Liver (tissue), 3 donors: ENCODE measurements around the gene LTB4R2.

Source experiments
- EGR1 ChIP-seq, 2 donors: IDR thresholded peaks; 2 replicates each; pipeline ENCODE4 v1.6.1; 2016 to 2018; ENCODE audit warnings: antibody characterized with exemption in 2 of 2, low read depth in 2 of 2
- HNF4A ChIP-seq, 2 donors: conservative IDR thresholded peaks; 2 replicates each; pipeline ENCODE4 v1.6.1; 2016; ENCODE audit warnings: antibody characterized with exemption in 2 of 2, mild to moderate bottlenecking in 2 of 2
- RAD21 ChIP-seq, 2 donors: IDR thresholded peaks; 2 replicates each; pipeline ENCODE4 v1.6.1; 2016; ENCODE audit warnings: antibody characterized with exemption in 2 of 2, mild to moderate bottlenecking in 2 of 2
- TAF1 ChIP-seq: conservative IDR thresholded peaks from 2 replicates; pipeline ENCODE4 v1.6.1; 2016; ENCODE audit warnings: antibody characterized with exemption, mild to moderate bottlenecking
- YY1 ChIP-seq: IDR thresholded peaks from 2 replicates; pipeline ENCODE4 v1.6.1; 2016; ENCODE audit warnings: antibody characterized with exemption, mild to moderate bottlenecking
- TF ChIP-seq, protein P1 (sequence below): fragments of 150-350 bp; IDR thresholded peaks from 2 replicates; pipeline ENCODE4 v1.5.1; 2017; ENCODE audit warnings: improper control_type of control experiment, low read depth, low read length; ENCODE audit not compliant: missing input control
- TF ChIP-seq, protein P2 (sequence below): IDR thresholded peaks from 2 replicates; pipeline ENCODE4 v1.6.1; 2016; ENCODE audit warnings: antibody characterized with exemption
- TF ChIP-seq, protein P3 (sequence below): IDR thresholded peaks from 2 replicates; pipeline ENCODE4 v1.6.1; 2016; ENCODE audit warnings: antibody characterized with exemption
- donor health status: healthy.
- donor health status: healthy.

DNA sequence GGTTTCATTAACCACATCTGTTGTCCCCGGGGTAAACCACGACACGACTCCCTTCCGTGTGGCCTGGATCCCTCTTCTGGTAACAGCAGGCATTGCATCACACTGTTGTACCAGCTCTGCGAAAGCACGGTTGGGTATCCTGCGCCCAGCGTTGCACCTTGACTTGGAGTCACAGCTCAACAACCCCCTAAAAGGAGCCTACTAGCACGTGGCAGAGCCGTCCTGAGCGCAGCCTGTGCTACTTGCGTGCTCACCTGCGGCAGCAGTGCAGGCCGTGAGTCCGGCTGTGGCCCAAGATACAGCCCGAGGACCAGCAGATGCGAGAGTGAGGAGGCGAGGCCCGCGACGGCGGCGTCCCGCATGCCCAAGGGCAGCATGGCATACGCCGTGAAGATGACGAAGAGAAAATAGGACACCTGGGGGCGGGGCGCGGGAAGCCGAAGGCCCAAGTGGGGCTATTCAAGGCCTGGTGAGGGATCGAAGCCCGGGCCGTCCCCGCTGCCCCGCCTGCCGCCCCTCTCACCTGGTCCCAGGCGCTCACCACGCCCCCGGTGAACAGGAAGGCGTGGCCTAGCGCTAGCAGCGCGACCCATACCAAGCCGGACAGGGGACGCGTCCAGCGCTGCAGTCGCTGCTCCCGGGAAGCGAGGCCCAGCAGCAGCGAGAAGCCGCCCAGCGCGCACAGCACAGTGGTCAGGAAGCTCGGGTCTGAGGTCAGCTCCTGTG is 22.5 kb downstream of the LTB4R2 start:
- TF ChIP-seq, protein P1, sequence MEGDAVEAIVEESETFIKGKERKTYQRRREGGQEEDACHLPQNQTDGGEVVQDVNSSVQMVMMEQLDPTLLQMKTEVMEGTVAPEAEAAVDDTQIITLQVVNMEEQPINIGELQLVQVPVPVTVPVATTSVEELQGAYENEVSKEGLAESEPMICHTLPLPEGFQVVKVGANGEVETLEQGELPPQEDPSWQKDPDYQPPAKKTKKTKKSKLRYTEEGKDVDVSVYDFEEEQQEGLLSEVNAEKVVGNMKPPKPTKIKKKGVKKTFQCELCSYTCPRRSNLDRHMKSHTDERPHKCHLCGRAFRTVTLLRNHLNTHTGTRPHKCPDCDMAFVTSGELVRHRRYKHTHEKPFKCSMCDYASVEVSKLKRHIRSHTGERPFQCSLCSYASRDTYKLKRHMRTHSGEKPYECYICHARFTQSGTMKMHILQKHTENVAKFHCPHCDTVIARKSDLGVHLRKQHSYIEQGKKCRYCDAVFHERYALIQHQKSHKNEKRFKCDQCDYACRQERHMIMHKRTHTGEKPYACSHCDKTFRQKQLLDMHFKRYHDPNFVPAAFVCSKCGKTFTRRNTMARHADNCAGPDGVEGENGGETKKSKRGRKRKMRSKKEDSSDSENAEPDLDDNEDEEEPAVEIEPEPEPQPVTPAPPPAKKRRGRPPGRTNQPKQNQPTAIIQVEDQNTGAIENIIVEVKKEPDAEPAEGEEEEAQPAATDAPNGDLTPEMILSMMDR = peak; percentile 76
- TF ChIP-seq RAD21 (IDR thresholded peaks at IDR 0.05) (peak; percentile 77 to 84), EGR1 (IDR thresholded peaks at IDR 0.05; ENCODE audit: low read depth in 2 of 2) (no peak), YY1 (no peak), HNF4A (conservative IDR thresholded peaks at IDR 0.05) (no peak), TAF1 (no peak)
- TF ChIP-seq, protein P2, sequence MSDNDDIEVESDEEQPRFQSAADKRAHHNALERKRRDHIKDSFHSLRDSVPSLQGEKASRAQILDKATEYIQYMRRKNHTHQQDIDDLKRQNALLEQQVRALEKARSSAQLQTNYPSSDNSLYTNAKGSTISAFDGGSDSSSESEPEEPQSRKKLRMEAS = no peak
- TF ChIP-seq, protein P3, sequence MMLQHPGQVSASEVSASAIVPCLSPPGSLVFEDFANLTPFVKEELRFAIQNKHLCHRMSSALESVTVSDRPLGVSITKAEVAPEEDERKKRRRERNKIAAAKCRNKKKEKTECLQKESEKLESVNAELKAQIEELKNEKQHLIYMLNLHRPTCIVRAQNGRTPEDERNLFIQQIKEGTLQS = no peak
